Measurements from ENCODE around the gene MGAT3.
"Not testable (repeated sequence)": the region's sequence is repeated elsewhere in the genome, so short reads cannot be mapped to it uniquely, and the experiment has no call there.

Gene MGAT3

GRCh38 chr22:39456522-39457197 is at the start of gene MGAT3:
Gene MGAT3, plus strand, starts transcription at chr22:39457012. Its CDS starts 30,336 bp downstream, at chr22:39487348.
- DNase-seq: no peak

- DNase-seq: no peak
Observed at GRCh38 chr22:39408173-39408572, 48.6 kb upstream of the MGAT3 start.

- DNase-seq: no peak
Observed at GRCh38 chr22:39408807-39409206, 48.0 kb upstream of the MGAT3 start.

GRCh38 chr22:39409516-39410029 is 47.2 kb upstream of the MGAT3 start:
- DNase-seq: no peak

GRCh38 chr22:39410264-39410663 is 46.5 kb upstream of the MGAT3 start:
- DNase-seq: no peak

- DNase-seq: not testable (repeated sequence)
Observed at GRCh38 chr22:39411828-39412365, 44.9 kb upstream of the MGAT3 start.

GRCh38 chr22:39413204-39413603 is 43.6 kb upstream of the MGAT3 start:
- not testable (repeated sequence) for DNase-seq

GRCh38 chr22:39414377-39414776 is 42.4 kb upstream of the MGAT3 start:
- no peak for DNase-seq

GRCh38 chr22:39414886-39415285 is 41.9 kb upstream of the MGAT3 start:
- DNase-seq: peak; percentile 72

GRCh38 chr22:39415506-39415905 is 41.3 kb upstream of the MGAT3 start:
- DNase-seq: no peak

- no peak for DNase-seq
Observed at GRCh38 chr22:39416319-39416718, 40.5 kb upstream of the MGAT3 start.

- DNase-seq: no peak
Observed at GRCh38 chr22:39417641-39418040, 39.2 kb upstream of the MGAT3 start.

GRCh38 chr22:39418696-39419095 is 38.1 kb upstream of the MGAT3 start:
- DNase-seq: no peak

- DNase-seq: no peak
Observed at GRCh38 chr22:39419096-39419495, 37.7 kb upstream of the MGAT3 start.

- no peak for DNase-seq
Observed at GRCh38 chr22:39419911-39420310, 36.9 kb upstream of the MGAT3 start.

- DNase-seq: no peak
Observed at GRCh38 chr22:39421691-39422090, 35.1 kb upstream of the MGAT3 start.

GRCh38 chr22:39422101-39422500 is 34.7 kb upstream of the MGAT3 start:
- no peak for DNase-seq

GRCh38 chr22:39422721-39423120 is 34.1 kb upstream of the MGAT3 start:
- DNase-seq: no peak

- DNase-seq: no peak
Observed at GRCh38 chr22:39423976-39424375, 32.8 kb upstream of the MGAT3 start.

GRCh38 chr22:39426380-39427043 is 30.3 kb upstream of the MGAT3 start:
- no peak for DNase-seq

GRCh38 chr22:39427751-39428596 is 28.8 kb upstream of the MGAT3 start:
- DNase-seq: no peak

- DNase-seq: no peak
Observed at GRCh38 chr22:39428597-39429071, 28.2 kb upstream of the MGAT3 start.

- no peak for DNase-seq
Observed at GRCh38 chr22:39429186-39429585, 27.6 kb upstream of the MGAT3 start.
